HG02970 (cell line): Measurements from ENCODE around the gene HNRNPLL.
"Not testable (repeated sequence)": the region's sequence is repeated elsewhere in the genome, so short reads cannot be mapped to it uniquely, and the experiment has no call there.

ENCODE experiments used
- ATAC-seq: cut with Tn5 transposase; IDR thresholded peaks from one replicate; pipeline ENCODE4 v1.9.1; 2021; ENCODE audit warnings: mild to moderate bottlenecking, moderate library complexity, moderate number of reproducible peaks; ENCODE audit not compliant: unreplicated experiment, low FRiP score

The HNRNPLL gene

GRCh38 chr2:38557217-38557616 is 45.5 kb downstream of the HNRNPLL start:
- ATAC-seq = no peak

- no peak for ATAC-seq
Observed at GRCh38 chr2:38556006-38556801, 46.5 kb downstream of the HNRNPLL start.

- ATAC-seq = no peak
Observed at GRCh38 chr2:38554973-38555595, 47.6 kb downstream of the HNRNPLL start.

GRCh38 chr2:38553554-38553953 is 49.2 kb downstream of the HNRNPLL start:
- ATAC-seq = no peak

- no peak for ATAC-seq
Observed at GRCh38 chr2:38552259-38552658, 50.5 kb downstream of the HNRNPLL start.

GRCh38 chr2:38551746-38552145 is 51.0 kb downstream of the HNRNPLL start:
- ATAC-seq = no peak

- ATAC-seq = no peak
Observed at GRCh38 chr2:38551171-38551570, 51.6 kb downstream of the HNRNPLL start.

GRCh38 chr2:38549851-38550250 is 52.9 kb downstream of the HNRNPLL start:
- ATAC-seq = no peak

- no peak for ATAC-seq
Observed at GRCh38 chr2:38549071-38549704, 53.5 kb downstream of the HNRNPLL start.

- ATAC-seq = no peak
Observed at GRCh38 chr2:38547791-38548190, 54.9 kb downstream of the HNRNPLL start.

GRCh38 chr2:38546585-38546984 is 56.1 kb downstream of the HNRNPLL start:
- no peak for ATAC-seq

GRCh38 chr2:38546064-38546463 is 56.7 kb downstream of the HNRNPLL start:
- no peak for ATAC-seq

- ATAC-seq = not testable (repeated sequence)
Observed at GRCh38 chr2:38542248-38542631, 60.5 kb downstream of the HNRNPLL start.

GRCh38 chr2:38540580-38541286 is 62.0 kb downstream of the HNRNPLL start:
- no peak for ATAC-seq

GRCh38 chr2:38539086-38539485 is 63.6 kb downstream of the HNRNPLL start:
- ATAC-seq = no peak

GRCh38 chr2:38537937-38538525 is 64.7 kb downstream of the HNRNPLL start:
- no peak for ATAC-seq

- ATAC-seq = not testable (repeated sequence)
Observed at GRCh38 chr2:38537296-38537695, 65.4 kb downstream of the HNRNPLL start.

- no peak for ATAC-seq
Observed at GRCh38 chr2:38535744-38536506, 66.8 kb downstream of the HNRNPLL start.

GRCh38 chr2:38535404-38535743 is 67.4 kb downstream of the HNRNPLL start:
- no peak for ATAC-seq
